Measurements from ENCODE around the gene WASL.

DNA sequence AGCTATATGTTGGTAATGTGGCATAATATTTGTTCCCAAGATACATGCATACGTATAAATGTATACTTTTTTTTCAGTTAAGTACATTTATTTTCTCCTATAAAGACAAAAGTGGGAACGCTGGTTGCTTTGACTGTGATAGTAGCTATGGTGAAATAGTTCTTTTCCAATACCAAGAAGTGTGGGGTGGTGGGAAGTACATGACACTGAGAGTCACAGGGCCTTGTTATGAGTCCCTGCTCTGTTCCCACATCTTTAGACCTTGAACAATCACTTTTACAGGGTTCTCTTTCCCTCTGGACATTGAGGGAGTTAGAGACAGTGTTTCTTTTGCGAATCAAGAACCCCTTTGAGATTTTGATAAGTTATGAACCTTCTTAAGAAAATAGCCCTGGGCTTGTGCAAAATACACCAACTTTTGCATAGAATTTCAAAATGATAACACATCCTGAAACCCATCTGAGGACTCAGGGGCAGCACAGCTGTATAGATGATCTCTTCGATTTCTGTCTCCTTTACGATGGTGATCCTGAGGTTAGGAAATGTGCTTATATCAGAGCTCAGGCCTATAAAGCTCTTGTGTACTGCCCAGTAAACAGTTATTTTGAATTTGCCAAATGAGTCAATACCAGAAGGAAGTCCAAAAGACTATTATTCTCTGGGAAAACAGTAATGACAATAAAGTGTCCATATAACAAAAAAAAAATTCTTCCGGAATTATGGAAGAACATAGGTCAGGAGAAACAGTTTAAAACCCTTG lies 92.1 kb downstream of the WASL start:
- TF ChIP-seq POLR2A (IDR thresholded peaks at IDR 0.05) (no peak), CTCF (IDR thresholded peaks at IDR 0.05) (no peak), EP300 (IDR thresholded peaks at IDR 0.05) (no peak)
